ENCODE measurements around the gene FARSB.

Gene FARSB

DNA sequence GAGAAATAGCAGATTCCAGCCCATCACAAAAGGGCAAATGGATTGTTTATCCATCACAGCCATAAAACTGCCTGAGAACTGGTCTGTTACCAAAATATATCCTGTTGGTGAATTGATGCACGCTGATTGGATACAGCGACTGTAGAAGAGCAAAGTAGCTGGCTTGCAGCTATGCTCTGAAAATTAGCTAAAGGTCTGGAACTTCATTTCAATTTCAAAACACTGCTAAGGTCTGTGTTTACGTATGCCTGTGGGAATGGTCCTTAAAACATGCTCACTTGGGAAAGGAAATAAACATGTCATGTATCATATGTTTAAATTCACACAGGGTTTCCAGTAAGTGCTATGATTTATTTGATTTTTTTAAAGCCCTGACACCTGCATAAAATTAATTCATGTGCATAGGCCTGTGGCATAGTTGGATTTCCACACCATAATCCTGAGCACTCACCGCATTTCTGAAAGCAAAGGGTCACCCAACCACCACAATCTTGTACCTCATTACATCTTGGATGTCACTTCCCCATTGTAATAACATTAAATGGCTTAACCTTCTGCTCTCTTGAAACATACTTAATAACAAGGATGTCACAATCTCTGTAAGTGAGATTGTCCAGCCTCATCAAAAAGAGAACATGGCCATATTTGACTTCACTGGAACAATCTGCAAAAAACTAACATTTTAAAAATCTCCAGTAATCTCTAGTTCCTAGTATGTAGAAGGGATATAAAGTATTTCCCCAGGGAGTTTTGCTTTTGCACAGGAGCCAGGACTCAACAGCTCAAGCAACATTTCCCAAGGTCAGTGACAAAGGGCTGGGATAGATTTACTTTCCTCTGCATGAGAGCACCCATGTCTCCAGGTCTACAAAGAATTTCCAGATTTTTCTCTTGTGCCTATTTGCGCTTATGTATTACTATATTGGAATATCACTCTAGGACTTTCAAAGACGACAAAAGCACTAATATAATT, 109.8 kb downstream of the FARSB start:
- no peak for FAIRE-seq

DNA sequence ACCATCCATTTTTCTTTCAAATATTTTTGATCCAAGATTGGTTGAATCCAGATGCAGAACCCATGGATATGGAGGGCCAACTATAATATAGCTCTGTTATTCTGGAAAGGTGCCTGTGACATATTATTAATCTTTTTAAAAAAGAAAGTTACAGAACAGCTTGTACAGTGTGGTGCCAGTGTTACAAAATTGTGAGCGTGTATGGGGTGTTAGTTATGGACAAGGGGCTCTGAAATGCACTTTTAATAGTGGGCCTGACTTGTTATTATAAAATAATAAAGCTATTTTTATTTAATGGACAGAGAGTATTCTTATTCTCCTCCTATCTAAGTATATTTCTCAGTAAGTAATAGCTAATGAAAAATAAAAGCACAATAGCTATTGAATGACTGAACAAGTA, 111.2 kb downstream of the FARSB start:
- FAIRE-seq: no peak

DNA sequence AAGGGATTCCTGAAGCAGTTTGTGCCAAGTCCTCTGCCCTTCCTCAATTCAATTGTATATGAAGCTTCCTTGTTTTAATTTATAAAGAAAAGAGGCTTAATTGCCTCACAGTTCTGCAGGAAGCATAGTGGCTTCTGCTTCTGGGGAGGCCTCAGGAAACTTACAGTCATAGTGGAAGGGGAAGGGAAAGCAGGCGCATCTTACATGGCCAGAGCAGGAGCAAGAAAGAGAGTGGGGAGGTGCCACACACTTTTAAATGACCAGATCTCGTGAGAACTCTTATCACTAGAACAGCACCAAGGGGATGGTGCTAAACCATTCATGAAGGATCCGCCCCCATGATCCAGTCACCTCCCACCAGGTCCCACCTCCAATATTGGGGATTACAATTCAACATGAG, 117.4 kb downstream of the FARSB start:
- FAIRE-seq: no peak

DNA sequence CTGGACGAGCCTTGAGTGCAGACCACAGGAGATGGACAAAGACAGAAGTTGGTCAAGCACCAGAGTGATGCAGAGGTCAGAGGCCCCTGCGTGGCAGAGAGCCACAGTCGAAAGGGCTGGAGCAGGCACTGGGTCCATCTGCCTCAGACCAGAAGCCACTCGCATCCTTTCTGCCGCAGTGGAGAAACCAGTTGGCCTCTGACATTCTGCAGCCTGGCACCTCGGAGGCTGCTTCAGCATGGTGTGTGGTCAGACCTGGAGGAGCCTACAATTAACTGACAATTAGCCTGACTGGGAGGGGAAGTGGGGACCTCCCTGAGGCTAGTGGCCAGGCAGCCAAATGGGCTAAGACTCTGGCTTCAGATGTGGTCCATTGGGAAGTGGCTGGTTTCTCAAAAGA, 120.4 kb downstream of the FARSB start:
- FAIRE-seq: no peak

DNA sequence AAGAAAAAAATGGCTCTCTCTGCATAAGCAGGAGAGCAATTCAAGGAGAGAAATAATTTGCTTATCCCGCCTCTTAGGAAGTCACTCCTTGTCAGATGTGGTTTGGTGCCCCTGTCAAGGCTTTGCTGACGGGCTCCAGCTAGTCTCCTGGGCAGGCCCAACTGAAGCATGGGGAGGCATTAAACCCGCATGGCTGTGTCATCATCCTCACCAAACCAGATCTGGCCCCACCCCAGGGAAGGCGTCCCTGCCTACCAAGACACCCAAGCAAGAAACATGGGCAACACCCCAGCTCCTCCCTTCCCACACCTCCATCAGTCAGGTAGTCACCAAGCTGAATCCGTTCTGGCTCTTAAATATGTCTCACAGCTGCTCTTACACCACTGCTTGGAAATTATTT, 123.6 kb downstream of the FARSB start:
- FAIRE-seq: no peak

DNA sequence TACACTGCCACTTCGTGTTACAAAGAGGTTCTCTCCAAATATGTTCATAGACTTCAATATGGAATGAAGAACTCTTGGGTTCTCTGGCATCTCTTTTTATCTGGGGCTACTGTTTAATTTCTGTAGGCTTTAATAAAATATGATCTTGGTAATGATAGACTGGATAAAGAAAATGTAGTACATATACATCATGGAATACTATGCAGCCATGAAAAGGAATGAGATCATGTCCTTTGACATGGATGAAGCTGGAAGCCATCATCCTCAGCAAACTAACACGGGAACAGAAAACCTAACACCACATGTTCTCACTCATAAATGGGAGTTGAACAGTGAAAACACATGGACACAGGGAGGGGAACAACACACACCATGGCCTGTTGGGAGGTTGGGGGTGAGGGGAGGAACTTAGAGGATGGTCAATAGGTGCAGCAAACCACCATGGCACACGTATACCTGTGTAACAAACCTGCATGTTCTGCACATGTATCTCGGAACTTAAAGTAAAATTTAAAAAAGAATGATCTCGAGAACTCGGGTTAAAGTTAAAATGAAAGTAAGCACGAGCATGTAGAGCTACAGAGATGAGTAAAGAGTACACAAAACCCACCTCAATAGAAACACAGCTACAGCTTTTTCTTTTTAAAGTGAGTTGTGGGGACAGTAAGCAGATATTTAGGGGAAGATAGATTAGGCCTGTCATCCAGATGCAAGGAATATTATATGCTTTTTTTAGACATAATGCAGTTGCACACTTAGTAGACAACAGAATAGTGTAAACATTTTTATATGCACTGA, 129.2 kb downstream of the FARSB start:
- no peak for FAIRE-seq

DNA sequence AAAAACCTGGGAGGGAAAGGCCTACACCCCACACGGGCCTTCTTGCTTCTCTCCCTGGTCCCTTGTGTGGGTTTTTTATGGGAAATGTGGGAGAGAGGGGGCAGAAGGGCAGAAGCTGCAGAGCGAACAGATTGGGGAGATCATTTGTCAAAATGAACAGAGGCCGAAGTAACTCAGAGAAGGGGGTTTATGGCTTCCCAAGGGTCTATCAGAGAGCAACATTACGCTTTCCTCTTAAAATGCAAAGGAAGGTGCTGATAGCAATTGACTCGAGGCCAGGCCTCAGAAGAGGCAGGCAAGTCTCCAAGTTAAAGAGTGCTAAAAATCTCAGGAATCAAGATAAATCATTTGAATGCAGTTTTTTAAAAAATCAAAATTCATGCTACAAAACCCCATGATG, 130.1 kb downstream of the FARSB start:
- FAIRE-seq: no peak

DNA sequence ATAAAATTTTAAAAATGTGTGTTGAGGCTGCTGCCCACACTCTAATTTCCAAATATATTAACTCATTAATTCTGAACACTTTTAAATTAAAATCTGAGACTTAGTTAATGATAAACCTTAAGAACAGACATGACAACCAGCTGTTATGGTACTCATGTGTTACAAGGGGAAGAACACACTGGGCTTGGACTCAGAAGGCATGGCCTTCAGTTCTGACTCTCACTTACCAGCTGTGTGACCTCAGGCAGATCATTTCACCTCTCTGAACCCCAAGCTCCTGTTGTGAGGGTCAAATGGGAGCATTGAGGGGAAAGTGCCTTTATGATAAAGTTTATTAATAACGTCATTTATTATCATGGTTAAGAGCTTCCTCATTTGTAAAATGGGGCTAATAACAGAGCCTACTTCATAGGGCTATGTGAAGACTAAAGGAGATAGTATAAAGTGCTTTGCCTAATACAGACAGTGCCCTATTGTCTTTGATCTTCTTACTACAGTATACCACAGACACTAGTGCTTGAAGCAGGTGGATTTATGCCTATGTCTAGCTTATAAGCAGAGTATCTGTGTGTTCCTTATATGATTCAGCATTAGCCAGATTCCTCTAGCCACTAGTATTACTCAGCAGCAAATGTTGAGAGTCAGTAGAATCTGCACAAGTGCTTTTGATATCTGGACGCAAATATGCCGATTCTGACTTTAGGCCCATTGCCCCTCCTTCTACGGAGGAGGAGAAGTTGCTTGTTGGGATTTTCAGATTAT, 131.9 kb downstream of the FARSB start:
- FAIRE-seq: no peak

DNA sequence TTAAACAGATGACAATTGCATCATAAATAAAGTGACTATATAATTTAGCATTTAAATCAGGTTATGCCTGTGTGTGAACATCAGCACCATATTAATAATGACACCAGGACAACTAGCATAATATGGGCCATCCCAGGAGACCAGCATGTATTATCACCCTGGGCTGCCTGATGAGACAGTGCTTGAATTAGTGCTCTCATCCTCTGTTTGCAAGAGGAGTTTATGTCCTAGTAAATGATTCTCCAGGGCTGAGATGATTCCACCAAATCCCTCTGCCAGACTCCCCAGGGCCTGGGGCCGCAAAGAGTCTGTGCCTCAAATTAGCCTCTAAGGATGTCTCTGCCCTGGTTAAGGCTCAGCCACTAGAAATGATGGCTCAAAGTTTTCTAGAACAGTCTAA, 133.8 kb downstream of the FARSB start:
- no peak for FAIRE-seq

DNA sequence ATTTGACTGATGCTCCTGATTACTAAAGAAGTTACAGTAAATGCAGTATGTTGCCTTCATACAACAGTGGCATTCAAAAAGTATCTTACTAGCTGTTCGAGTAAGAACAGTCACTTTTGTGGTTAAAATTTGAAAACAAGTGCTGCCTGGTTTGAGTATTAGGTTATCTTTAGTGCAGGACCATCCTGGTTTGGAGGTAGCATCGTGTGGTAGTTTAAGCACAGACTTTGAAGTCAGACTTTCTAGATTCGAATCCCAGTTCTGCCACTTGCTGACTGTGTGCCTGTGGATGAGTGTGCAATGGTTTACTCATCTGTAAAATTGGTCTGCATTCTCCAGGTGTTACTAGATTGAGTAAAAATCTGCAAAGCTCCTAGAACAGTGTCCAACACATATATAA, 134.8 kb downstream of the FARSB start:
- FAIRE-seq: no peak
